Stimulated activated CD4-positive, alpha-beta T cell treated with anti-CD3 and anti-CD28 coated beads, Interleukin-15, amount 100 ng/mL, for 48 hours (primary cell): ENCODE measurements around the gene C1orf52.
"Not testable (repeated sequence)": the region's sequence is repeated elsewhere in the genome, so short reads cannot be mapped to it uniquely, and the experiment has no call there.

Experiments
- DNase-seq, 2 donors: peaks; one replicate each; pipeline ENCODE4 v3.0.0-alpha.2; 2020; ENCODE audit warnings: low read depth in 2 of 2

C1orf52 gene

DNA sequence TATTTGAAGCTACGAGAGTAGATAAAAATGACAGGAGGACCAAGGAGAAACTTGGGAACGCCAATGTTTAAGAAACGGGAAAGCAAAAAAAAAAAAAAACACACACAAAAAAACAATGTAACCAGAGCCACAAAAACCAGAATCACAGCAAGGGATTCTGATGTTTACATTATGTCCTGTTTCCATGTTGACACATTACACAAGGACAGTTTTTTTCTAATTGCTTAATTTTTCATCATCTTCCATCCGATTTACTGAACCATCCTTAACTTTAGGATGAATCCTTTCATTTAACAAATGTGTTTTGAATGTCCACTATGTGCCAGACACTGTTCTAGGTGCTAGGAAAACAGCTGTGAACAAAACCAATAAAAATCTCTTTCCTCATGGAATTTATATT lies 18.3 kb upstream of the C1orf52 start:
- DNase-seq: no peak

DNA sequence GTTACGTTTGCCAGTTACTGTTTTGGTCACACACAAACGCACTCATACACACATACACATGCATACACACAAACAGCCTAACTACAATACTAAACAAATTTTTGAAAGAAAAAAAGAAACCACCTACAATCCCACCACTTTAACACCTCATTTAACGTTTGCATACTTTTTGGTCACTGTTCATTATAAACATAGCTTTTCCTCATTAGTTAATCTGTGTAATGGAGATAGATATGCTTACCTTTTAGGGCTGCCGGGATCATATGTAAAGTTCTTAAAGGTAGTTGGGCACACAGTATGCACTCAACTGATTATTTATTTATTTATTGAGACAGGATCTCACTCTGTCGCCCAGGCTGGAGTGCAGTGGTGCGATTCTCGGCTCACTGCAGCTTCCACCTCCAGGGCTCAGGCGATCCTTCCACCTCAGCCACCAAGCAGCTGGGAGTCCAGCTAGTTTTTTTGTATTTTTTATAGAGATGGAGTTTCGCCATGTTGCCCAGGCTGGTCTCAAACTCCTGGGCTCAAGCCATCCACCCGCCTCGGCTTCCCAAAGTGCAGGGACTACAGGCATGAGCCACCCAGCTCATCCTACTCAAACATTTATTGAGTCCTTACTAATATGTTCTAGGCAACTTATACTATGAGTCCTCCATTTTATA lies 17.6 kb upstream of the C1orf52 start:
- no peak for DNase-seq

DNA sequence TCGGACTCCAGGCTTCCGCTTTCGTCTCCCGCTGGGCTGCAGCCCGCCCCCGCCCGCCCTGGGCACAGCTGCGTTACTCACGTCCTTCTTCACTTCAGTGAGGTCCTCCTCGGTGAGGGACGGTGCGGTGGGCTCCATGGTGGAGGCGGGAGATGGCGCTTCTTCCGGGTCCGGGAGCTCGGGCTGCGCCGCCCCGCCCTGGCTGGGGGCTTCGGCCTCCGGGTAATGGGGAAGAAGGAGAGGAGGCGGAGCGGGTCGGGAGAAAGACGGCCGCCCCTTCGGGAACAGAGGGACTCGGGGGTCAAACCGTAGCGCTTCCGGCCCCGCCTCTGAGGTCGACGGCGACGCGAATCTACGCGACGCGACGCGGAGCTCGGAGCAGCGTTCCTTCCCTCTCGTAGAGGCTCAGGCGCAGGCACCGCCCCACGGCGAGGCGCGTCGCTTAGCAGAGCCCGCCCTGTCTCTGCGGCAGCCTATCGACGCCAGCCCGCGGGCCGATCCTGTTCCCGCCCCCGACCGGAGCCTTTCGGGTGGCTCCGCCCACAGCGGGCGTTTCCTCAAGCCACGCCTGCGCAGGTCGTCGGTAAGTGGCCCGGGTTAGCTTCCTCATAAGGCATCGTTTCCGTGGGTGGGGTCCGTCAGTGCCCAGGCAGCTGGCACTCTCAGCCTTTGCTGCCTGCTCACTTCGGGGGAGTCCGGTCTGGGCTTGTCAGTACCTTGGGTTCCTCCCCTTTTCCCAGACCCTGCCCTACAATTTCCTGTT lies 16.9 kb upstream of the C1orf52 start, which contains the start of gene BCL10:
Gene BCL10, minus strand, starts transcription at position 418 of the 763 bp plus-strand sequence. Its CDS starts 280 bp downstream, at position 138.
- peak; percentile 94 to 96 for DNase-seq

GRCh38 chr1:85275701-85276214 lies 16.3 kb upstream of the C1orf52 start:
- DNase-seq: no peak

GRCh38 chr1:85274969-85275453 lies 15.5 kb upstream of the C1orf52 start:
- DNase-seq: no peak

DNA sequence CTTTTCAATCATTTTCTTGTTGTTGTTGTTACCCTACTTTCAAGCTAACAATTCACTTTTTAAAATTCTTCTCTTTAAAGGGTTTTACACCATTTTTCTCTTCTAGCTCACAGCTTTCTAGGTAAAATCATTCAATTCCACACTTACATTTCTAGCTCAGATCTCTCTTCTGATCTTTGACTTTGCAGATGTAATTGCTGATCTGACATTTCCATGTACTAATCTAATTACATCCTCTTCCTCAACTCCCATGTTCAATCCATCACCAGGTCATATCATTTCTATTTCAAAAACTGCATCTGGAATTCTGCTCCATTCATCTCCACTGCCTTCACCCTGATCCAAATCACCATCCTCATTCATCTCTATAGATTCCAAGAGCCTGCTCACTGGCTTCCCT lies 13.9 kb upstream of the C1orf52 start:
- DNase-seq: no peak

- no peak for DNase-seq
These were observed 9.5 kb upstream of the C1orf52 start for GRCh38 chr1:85268801-85269585.

DNA sequence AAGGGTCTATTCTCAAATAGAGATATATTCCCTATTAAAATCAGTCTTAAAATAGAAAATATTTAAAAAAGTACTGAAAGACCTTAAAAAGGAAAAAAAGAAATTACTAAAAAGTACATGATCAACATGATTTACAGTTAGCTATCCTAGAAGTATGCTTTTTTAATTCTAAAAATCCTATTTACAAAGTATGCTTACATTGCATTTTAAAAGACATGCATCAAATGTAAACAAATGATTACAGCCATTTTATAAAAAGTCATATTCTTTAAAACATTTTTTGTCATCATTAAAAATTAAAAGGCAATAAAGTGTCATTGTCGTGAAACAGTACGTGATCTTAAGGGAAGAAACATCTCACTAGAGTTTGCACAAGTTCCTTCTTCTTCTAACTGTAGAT lies 7.9 kb upstream of the C1orf52 start:
- no peak for DNase-seq

GRCh38 chr1:85264150-85264549 lies 4.7 kb upstream of the C1orf52 start:
- no peak for DNase-seq

- DNase-seq: no peak
These were observed 3.5 kb upstream of the C1orf52 start for GRCh38 chr1:85262985-85263384.

DNA sequence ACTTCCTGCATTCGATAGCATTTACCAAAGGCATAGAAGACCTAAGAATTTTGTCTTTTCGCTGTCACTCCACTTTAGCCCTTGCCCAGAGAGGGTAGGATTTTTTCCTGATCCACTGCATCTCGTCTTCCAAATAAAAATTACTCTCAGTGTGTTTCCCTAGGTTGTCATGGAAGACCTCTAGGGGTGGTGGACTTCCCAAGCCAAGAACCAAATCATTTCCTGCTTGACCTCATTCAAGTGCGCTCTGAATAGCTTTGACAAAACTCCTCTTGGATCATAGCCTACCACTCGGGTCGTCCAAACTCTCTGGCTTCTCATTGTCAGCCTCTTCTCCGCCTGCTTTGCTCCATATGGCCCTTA lies 431 bp upstream of the C1orf52 start:
- DNase-seq: no peak

DNA sequence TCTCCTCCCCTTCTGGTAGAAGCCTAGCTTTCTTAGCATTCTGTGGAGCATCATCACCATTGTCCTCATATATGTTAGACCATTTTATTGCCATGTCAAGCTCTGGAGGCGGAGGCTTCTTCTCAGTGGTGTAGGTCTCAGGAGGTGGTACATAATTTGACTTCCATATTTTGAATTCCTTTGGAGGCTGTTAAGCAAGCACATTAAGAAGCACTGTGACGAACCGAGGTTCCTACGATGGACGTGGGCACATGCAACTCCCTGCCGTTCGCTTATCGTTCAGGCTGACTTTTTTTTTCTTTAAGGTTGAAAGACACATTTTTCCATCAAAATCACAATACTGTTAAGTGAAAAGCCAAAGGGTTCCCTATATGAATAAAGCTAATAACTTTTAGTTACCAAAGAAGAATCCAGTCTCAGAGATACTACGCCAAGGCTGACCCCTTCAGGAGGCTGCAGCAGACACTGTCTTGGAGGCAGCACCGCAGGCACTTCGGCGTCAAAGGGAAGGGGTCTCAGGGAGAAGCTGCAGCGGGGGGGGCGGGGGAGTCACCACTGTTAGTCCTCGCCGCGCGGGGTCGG lies 835 bp downstream of the C1orf52 start:
- no peak for DNase-seq

DNA sequence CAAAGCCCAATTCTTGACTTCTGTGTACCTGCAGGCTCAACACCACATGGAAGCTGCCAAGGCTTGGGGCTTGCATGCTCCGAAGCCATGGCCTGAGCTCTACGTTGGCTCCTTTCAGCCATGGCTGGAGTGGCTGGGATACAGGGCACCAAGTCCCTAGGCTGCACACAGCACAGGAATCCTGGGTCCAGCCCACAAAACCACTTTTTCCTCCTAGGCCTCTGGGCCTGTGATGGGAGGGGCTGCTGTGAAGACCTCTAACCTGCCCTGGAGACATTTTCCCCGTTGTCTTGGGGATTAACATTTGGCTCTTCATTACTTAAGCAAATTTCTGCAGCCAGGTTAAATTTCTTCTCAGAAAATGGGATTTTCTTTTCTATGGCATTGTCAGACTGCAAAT lies 10.4 kb downstream of the C1orf52 start:
- not testable (repeated sequence) for DNase-seq

DNA sequence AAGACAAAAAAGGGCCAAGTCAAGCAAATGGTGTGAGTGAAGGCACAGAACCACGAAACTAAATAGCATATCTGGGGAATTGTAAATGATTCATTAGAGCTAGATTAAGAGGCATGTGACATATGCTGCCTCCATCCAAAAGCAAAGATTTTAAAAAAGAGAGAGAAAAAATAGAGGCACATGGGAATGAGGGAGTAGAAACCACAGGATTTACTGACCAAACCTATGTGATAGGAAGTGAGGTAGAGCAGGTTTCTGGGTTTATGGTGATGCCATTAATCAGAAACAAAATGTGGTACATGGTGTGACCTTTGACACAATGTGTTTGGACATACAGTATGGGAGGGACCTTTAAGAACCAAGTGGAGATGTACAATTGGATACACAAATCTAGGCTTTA lies 13.6 kb downstream of the C1orf52 start:
- no peak for DNase-seq

DNA sequence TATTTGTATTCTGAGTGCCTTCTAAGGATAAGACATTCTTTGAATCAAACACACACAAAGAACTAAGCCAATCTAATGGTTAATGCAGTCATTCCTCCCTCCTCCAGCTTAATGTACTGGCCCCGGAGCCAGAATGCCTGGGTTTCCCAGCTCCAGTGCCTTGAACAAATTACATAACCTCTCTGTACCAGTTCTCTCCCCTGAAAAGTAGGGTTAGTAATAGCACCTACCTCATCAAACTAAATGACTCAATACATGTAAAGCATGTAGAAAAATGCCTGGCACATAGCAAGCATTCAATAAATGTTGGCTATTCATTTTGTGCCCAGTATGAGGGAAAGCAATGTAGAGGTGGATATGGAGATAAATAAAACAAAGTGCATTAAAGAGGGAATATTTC lies 14.0 kb downstream of the C1orf52 start:
- no peak for DNase-seq

DNA sequence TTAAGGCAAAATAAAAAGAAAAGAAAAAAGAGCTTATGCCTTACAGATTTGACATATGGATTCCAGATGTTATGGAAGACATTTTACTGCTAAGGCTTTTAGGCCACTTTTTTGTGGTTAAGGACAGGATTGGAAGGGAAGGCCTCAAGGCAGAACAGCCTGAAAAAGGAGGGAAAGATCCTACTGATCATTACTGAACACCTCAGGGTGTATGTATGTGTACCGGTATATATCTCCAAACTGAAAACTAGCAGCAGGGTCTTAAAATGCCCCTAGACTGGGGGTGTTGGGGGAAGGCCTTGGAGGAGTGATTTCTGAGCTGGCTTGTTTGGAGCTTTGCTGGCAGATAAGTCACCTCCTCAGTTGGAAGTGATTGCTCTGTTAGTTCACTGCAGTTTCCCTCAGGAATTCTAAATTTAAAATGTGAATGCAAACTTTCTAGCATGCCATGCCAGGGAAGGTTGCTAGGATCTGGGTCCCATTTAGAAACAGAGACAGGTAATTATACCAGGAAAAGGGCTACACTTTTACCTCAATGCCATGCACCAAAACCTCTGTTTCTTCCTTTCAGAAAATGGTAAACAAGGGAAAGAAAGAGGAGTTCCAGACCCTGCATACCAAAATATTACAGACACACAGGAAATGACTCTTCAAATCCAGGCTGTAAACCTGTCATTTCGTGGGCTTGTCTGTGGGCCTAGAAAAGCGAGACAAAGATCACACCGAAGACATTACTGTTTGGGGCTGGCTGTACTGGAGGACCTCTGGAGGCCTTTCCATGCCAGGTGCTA lies 15.0 kb downstream of the C1orf52 start:
- DNase-seq: no peak

- no peak for DNase-seq
These were observed 16.1 kb downstream of the C1orf52 start for GRCh38 chr1:85243372-85243771.

DNA sequence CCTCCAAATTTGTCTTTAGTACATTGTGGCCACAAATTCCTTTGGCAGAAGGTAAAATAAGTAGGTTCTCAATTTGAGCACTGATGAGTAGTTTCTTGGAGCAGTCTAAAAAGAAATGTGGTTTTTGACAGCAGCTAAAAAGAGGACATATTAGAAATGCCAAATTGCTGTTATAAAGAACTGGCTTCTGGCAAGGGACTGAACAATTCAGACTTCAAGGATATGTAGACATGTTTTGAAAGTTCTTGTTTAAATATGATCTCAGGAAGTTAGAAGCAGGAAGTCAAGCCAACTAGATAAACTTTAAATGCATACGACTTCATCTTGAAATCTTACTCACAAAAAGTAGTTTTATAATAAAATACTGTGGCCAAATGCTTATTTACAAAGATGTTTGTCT lies 18.8 kb downstream of the C1orf52 start:
- DNase-seq: no peak

GRCh38 chr1:85240174-85240601 lies 19.3 kb downstream of the C1orf52 start:
- no peak for DNase-seq

GRCh38 chr1:85237613-85238012 lies 21.8 kb downstream of the C1orf52 start:
- no peak for DNase-seq
